Measurements from ENCODE around the gene SLC10A3.

SLC10A3 gene

GRCh38 chrX:154457491-154458115 is 32.8 kb downstream of the SLC10A3 start:
- no peak for TF ChIP-seq CTCF (conservative IDR thresholded peaks at IDR 0.05; ENCODE audit: low read depth)
- POLR2A ChIA-PET (ENCODE audit: low non-redundant PET) = interaction anchor here (0.6 kb wide), 1 partner anchor 21 kb away, joined by 3 read pairs; no protein-coding TSS in a partner anchor
- CTCF ChIA-PET = no interaction called here
- DNase-seq (ENCODE audit: low spot score) = no peak
- H3K27ac ChIP-seq = peak overlapping the region; percentile 73

GRCh38 chrX:154452823-154453222 is 37.6 kb downstream of the SLC10A3 start:
- DNase-seq (ENCODE audit: low spot score) = no peak
- ChIA-PET CTCF (no interaction called here), POLR2A (ENCODE audit: low non-redundant PET) (no interaction called here)
- no peak overlapping the region for H3K27ac ChIP-seq
- TF ChIP-seq CTCF (conservative IDR thresholded peaks at IDR 0.05; ENCODE audit: low read depth) = no peak

- CTCF ChIA-PET = no interaction called here
- no peak for TF ChIP-seq CTCF (conservative IDR thresholded peaks at IDR 0.05; ENCODE audit: low read depth)
- POLR2A ChIA-PET (ENCODE audit: low non-redundant PET) = no interaction called here
- no peak for DNase-seq (ENCODE audit: low spot score)
- H3K27ac ChIP-seq = no peak overlapping the region
These were observed 40.1 kb downstream of the SLC10A3 start for GRCh38 chrX:154450312-154450711.

GRCh38 chrX:154449618-154450017 is 40.8 kb downstream of the SLC10A3 start:
- DNase-seq (ENCODE audit: low spot score) = no peak
- no peak overlapping the region for H3K27ac ChIP-seq
- POLR2A ChIA-PET (ENCODE audit: low non-redundant PET) = no interaction called here
- TF ChIP-seq CTCF (conservative IDR thresholded peaks at IDR 0.05; ENCODE audit: low read depth) = no peak
- CTCF ChIA-PET = no interaction called here

- CTCF ChIA-PET = no interaction called here
- TF ChIP-seq CTCF (conservative IDR thresholded peaks at IDR 0.05; ENCODE audit: low read depth) = no peak
- no peak for DNase-seq (ENCODE audit: low spot score)
- no peak overlapping the region for H3K27ac ChIP-seq
- POLR2A ChIA-PET (ENCODE audit: low non-redundant PET) = no interaction called here
These were observed 41.9 kb downstream of the SLC10A3 start for GRCh38 chrX:154448484-154448883.

- no peak for DNase-seq (ENCODE audit: low spot score)
- H3K27ac ChIP-seq = peak overlapping the region; percentile 85; the same call in 1 of the 2 replicates
- POLR2A ChIA-PET (ENCODE audit: low non-redundant PET) = no interaction called here
- CTCF ChIA-PET = interaction anchor here (0.7 kb wide), 1 partner anchor 44 kb away, joined by 4 read pairs; no protein-coding TSS in a partner anchor
- TF ChIP-seq CTCF (conservative IDR thresholded peaks at IDR 0.05; ENCODE audit: low read depth) = no peak
These were observed 44.0 kb downstream of the SLC10A3 start for GRCh38 chrX:154446430-154446829.
